ENCODE results near the gene MAML3.

DNA sequence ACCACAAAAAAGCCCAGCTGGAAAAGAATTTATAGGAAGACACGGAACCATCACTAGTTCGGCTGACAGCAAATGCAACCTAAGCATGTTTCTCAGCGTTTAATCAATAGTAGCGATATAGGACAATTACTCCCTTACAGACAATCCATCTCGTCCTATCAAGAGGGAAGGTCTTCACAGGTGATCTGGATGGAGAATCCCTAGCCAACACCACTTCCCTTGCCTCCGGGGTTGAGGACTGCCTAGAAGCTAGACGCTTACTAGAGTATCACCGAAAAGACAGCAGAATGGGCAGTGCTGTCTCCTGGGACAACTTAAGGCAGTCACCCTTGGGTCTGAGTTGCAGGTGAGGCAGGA is 32.1 kb upstream of the MAML3 start:
- TF ChIP-seq, protein P1, sequence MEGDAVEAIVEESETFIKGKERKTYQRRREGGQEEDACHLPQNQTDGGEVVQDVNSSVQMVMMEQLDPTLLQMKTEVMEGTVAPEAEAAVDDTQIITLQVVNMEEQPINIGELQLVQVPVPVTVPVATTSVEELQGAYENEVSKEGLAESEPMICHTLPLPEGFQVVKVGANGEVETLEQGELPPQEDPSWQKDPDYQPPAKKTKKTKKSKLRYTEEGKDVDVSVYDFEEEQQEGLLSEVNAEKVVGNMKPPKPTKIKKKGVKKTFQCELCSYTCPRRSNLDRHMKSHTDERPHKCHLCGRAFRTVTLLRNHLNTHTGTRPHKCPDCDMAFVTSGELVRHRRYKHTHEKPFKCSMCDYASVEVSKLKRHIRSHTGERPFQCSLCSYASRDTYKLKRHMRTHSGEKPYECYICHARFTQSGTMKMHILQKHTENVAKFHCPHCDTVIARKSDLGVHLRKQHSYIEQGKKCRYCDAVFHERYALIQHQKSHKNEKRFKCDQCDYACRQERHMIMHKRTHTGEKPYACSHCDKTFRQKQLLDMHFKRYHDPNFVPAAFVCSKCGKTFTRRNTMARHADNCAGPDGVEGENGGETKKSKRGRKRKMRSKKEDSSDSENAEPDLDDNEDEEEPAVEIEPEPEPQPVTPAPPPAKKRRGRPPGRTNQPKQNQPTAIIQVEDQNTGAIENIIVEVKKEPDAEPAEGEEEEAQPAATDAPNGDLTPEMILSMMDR (IDR thresholded peaks at IDR 0.05; ENCODE audit: low read depth, low read length) = no peak
- TF ChIP-seq POLR2A (IDR thresholded peaks at IDR 0.05; ENCODE audit: extremely low read depth, insufficient read length) (no peak), MYC (IDR thresholded peaks at IDR 0.05; ENCODE audit: low read depth, low read length) (no peak)
- TF ChIP-seq, protein P2, sequence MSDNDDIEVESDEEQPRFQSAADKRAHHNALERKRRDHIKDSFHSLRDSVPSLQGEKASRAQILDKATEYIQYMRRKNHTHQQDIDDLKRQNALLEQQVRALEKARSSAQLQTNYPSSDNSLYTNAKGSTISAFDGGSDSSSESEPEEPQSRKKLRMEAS (IDR thresholded peaks at IDR 0.05; ENCODE audit: low read depth, low read length) = no peak

All from NB4 (cell line).